GM18907 (cell line): Measurements from ENCODE around the gene PEDS1.
"Not testable (repeated sequence)": the region's sequence is repeated elsewhere in the genome, so short reads cannot be mapped to it uniquely, and the experiment has no call there.

Experiments used
- ATAC-seq: cut with Tn5 transposase; IDR thresholded peaks from one replicate; pipeline ENCODE4 v1.9.1; 2021; ENCODE audit warnings: mild to moderate bottlenecking, moderate library complexity; ENCODE audit not compliant: unreplicated experiment

PEDS1 gene

DNA sequence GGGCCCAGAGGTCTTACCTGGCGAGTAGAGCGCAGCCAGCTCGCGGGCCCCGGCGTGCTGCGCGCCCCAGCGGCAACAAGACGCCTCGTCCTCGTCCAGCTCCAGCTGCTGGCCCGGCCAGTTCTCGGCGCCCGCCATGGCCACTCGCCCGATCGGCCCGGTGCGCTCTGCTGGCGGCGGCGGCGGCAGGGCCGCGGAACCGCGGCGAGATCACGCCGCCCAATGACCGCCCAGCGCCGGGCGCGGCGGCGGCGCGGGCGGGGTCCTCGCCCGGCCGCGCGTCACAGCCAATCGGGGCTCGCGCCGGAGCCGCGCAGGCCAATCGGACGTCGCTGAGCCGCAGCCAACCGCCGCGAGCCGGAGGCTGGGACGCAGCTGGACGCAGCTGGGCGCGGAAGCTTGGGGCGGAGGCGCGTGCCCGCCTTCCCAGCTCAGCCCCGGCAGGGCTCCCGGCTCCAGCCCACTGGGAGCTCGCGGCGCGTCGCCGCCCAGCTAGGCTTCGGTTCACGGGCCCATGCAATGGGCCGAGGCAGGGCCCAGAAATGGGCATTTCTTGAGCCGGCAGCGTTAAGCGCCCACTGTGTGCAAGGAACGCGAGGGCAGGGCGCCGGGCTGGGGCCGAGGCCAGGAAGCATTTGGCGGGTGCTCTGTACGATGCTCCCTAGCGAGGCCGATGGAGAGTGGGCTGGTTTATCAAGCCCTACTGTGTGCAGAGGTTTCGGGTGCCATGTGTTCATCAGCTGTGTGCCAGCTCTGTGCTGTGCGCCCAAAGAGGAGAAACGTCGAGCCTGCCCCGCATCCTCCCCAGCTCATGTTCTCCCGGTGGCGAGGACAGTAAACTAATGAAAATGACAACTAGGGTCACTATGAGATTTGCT lies at the start of gene PEDS1:
PEDS1 (minus strand) TSS at position 224 of the 878 bp plus-strand sequence; CDS start at position 138, 86 bp downstream.
- ATAC-seq, result peak; percentile 91

DNA sequence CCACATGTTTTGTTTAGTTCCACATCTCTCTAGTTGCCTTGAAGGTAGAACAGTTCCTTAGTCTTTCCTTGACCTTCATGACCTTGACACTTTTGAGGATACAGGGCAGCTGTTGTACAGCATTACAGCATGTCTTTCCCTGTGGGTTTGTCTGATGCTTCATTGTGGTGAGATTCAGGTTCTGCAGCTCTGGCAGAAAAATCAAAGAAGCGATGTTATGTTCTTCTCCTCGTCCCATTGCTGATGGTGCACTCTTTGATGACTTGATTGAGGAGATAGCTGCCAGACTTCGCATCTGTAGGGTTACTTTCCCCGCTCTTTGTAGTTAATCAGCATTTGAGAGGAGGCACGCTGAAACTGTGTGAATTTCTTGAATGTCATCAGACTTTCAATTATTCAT lies 49.2 kb upstream of the PEDS1 start:
- ATAC-seq, result no peak

- ATAC-seq, result not testable (repeated sequence)
These were observed 48.2 kb upstream of the PEDS1 start for GRCh38 chr20:50201710-50202109.

DNA sequence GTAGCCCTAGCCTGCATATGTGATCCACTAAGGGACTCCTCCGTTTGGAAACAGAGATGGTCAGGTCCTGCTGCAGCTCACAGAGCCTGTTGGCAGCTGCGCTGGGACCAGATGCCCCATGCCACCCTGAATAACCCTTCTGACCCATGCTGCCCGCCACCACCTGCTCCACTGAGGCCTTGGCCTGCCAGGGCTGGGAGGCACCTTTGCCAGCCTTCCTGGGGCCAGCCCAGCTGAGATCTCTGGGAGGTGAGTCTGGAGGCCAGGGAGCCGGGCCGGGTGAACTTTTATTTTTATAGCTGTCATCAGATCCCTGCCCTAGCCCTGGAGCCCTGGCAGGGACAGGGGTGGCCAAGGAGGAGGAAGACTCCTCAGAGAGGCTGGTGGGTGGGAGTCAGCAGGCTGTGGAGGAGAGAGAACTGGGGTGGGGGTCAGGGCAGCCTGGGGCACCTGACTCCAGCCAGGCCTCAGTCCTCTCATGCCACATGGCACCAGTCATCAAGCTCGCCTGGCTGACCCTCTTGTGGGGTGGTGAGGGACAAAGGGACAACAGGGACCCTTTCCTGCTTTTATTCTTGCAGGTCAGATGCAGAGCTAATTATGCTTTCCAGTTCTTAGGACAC lies 47.1 kb upstream of the PEDS1 start:
- no peak for ATAC-seq

DNA sequence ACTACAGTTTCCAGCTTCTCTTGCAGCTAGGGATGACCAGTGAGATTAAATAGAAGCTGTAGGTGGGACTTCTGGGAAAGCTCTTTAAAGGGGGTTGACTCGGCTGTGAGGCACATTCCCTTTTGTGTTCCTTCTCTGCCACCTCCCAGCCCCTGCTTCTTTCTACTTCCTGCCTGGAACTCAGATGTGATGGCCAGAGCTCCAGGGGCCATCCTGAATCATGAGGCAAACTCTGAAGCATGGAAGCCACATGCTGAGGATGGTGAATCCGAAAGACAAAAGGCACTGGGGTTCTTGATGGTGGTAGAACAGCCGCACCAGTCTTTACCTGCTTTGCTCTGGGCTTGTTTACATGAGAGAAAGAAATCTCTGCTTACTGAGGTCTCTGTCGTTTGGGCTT lies 46.2 kb upstream of the PEDS1 start:
- no peak for ATAC-seq

- ATAC-seq, result no peak
These were observed 45.2 kb upstream of the PEDS1 start for GRCh38 chr20:50198716-50199115.

- no peak for ATAC-seq
These were observed 44.7 kb upstream of the PEDS1 start for GRCh38 chr20:50198180-50198666.

DNA sequence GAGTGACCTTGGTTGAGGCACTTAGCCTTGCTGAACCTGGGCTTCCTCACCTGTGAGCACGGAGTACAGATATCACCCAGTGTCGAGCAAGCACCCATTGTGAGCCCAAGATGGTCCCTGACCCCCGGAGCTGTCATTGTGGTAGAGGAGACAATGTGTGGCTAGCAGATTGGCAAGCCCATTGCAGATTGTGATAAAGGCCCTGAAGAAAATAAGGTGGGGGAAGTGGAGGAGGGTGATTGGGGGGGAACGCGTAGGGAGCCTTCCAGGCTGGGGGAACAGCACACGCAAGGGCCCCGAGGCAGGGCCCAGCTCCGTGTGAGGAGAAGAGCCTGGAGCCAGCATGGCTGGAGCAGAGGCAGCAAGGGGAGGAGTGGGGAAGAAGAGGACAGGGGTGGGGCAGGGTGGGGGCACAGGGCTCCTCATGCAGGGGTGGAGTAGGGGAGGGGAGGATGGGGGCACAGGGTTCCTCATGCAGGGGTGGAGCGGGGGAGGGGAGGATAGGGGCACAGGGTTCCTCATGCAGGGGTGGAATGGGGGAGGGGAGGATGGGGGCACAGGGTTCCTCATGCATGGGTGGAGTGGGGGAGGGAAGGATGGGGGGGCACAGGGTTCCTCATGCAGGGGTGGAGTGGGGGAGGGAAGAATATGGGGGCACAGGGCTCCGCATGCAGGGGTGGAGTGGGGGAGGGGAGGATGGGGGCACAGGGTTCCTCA lies 44.1 kb upstream of the PEDS1 start:
- ATAC-seq, result no peak

DNA sequence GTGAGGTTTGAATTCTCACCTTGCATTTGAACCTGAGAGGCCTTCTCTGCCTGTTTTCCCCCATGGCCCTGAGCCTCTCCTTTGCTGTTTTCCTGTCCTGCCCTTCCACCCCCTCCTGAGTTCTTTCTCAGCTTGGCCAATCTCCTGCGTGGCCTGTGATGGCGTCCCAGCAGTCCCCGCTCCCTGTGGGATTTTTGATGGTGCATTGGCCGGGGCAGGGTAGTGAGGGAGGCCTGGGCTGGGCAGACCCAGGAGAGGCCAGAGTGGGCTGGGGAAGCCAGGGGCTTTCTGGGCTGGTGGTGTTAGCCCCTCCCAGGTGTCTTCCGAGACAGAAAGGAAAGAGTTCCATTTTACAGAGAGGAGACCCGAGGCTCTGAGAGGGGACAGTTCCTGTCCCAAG lies 43.4 kb upstream of the PEDS1 start:
- no peak for ATAC-seq

GRCh38 chr20:50196248-50196647 lies 42.7 kb upstream of the PEDS1 start:
- no peak for ATAC-seq

GRCh38 chr20:50195524-50196120 lies 42.1 kb upstream of the PEDS1 start:
- ATAC-seq, result no peak

- ATAC-seq, result no peak
These were observed 41.5 kb upstream of the PEDS1 start for GRCh38 chr20:50194831-50195523.

- no peak for ATAC-seq
These were observed 40.9 kb upstream of the PEDS1 start for GRCh38 chr20:50194422-50194830.

DNA sequence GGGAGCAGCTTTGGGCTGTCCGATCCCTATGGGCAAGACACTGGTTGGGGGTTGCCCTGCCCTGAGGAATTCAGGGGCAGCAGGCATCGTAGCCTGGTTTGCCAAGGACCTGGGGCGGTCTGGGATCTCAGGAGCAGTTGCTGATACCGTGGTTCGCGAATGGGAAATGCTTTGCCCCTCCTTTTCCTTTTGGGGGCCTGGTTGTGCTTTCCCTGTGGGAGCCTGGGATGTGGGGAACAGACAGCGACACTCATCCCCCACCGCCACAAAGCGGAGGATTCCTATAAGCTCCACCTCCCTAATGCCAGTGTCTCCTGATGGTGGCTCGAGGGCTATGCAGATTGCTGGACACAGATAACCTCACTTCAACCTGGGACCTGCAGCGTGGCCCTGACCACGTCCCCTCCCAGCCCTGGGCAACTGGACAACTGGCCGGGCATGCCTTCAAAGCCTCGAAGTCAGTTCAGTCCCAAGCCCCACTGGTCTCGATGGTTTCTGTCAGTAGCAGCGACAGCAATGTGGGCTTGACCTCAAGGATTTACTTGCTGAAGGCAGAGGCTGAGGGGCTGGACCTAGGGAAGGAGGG lies 40.4 kb upstream of the PEDS1 start:
- ATAC-seq, result no peak

DNA sequence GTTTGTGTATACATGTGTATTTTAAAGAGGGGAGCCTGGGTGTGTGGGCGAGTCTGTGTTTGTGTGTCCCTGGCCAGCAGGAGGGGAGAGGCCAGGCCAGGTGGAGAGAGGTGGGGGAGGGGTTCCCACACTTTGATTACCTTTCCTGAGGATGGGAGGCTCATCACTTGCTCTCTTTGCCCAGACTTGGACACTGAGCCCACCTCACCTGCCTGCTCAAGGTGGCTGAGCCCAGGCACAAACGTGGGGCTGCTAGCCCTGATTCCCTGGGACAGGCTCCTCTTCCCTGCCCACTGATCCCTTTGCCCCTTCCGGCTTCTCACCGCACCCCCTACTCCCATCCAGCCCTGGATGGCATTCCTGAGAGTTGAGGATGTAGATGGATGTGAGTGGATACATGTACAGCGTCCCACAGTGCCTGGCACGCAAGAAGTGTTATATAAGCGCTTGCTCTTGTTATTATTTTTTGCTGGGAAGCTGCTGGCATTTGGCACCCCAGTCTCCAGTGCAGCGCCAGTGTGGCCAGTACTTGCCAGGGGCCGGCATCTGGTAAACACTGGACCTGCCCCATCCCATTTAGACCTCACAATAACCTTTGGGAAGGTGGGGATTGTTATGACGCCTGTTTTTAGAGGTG lies 39.8 kb upstream of the PEDS1 start:
- no peak for ATAC-seq

DNA sequence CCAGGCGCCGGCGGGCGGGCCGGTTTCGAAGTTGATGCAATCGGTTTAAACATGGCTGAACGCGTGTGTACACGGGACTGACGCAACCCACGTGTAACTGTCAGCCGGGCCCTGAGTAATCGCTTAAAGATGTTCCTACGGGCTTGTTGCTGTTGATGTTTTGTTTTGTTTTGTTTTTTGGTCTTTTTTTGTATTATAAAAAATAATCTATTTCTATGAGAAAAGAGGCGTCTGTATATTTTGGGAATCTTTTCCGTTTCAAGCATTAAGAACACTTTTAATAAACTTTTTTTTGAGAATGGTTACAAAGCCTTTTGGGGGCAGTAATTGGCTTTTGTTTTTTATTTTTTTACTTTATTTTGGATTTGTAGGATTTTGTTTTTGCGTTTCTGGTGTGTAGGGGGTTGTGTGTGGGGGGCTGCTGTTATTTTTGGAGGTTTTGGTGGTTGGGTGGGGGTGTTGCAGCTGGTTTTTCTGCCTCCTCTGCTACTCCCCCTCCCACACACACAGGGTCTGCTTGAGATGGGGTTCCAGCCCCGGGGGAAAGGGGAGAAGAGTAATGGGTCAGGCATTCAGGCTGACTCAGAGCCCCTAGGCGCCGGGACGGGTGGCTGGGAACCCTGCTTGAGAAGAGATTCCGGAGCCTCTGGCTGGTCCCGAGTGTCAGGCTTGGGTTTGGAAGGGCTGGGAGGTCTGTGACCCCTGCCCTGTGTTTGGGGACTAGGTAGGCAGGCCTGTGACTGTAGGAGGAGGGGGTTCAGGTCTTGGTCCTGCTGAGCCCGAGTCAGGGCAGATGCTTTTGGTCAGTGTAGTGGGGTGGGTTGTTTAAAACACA lies 39.1 kb upstream of the PEDS1 start:
- ATAC-seq, result peak; percentile 30

DNA sequence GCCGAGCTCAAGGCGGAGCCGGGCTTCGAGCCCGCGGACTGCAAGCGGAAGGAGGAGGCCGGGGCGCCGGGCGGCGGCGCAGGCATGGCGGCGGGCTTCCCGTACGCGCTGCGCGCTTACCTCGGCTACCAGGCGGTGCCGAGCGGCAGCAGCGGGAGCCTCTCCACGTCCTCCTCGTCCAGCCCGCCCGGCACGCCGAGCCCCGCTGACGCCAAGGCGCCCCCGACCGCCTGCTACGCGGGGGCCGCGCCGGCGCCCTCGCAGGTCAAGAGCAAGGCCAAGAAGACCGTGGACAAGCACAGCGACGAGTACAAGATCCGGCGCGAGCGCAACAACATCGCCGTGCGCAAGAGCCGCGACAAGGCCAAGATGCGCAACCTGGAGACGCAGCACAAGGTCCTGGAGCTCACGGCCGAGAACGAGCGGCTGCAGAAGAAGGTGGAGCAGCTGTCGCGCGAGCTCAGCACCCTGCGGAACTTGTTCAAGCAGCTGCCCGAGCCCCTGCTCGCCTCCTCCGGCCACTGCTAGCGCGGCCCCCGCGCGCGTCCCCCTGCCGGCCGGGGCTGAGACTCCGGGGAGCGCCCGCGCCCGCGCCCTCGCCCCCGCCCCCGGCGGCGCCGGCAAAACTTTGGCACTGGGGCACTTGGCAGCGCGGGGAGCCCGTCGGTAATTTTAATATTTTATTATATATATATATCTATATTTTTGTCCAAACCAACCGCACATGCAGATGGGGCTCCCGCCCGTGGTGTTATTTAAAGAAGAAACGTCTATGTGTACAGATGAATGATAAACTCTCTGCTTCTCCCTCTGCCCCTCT lies 38.2 kb upstream of the PEDS1 start:
- ATAC-seq, result peak; percentile 29

GRCh38 chr20:50191065-50191543 lies 37.6 kb upstream of the PEDS1 start:
- ATAC-seq, result peak; percentile 30
